ENCODE results near the gene ZDHHC19. TPM values are rescaled to one million over a fixed set of nuclear protein-coding genes. Genes with fewer than 3 reads are reported as not detected.

Gene ZDHHC19
- 1.0 TPM for total RNA-seq
- long read RNA-seq = 0 reads

- H3K27me3 ChIP-seq (ENCODE audit: low read depth) = no peaks in the 10 kb centered on the region
- no peak within 1 kb of the TSS for H3K27ac ChIP-seq
- DNase-seq (no peak), ATAC-seq (no peak)
- TF ChIP-seq, protein P1, sequence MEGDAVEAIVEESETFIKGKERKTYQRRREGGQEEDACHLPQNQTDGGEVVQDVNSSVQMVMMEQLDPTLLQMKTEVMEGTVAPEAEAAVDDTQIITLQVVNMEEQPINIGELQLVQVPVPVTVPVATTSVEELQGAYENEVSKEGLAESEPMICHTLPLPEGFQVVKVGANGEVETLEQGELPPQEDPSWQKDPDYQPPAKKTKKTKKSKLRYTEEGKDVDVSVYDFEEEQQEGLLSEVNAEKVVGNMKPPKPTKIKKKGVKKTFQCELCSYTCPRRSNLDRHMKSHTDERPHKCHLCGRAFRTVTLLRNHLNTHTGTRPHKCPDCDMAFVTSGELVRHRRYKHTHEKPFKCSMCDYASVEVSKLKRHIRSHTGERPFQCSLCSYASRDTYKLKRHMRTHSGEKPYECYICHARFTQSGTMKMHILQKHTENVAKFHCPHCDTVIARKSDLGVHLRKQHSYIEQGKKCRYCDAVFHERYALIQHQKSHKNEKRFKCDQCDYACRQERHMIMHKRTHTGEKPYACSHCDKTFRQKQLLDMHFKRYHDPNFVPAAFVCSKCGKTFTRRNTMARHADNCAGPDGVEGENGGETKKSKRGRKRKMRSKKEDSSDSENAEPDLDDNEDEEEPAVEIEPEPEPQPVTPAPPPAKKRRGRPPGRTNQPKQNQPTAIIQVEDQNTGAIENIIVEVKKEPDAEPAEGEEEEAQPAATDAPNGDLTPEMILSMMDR (IDR thresholded peaks at IDR 0.05) = no peak
- intact Hi-C loops (cut with DNase I) = no loop called here
- H3K4me1 ChIP-seq = no peaks in the 10 kb centered on the region
- H3K9me3 ChIP-seq = no peaks in the 10 kb centered on the region
- H3K4me3 ChIP-seq = no peak within 1 kb of the TSS
- no peaks in the 10 kb centered on the region for H3K36me3 ChIP-seq
These were observed at the start of gene ZDHHC19 for GRCh38 chr3:196210673-196211556. TSS of gene ZDHHC19 (minus strand) at chr3:196211400. CDS start at chr3:196211315, 85 bp downstream.

DNA sequence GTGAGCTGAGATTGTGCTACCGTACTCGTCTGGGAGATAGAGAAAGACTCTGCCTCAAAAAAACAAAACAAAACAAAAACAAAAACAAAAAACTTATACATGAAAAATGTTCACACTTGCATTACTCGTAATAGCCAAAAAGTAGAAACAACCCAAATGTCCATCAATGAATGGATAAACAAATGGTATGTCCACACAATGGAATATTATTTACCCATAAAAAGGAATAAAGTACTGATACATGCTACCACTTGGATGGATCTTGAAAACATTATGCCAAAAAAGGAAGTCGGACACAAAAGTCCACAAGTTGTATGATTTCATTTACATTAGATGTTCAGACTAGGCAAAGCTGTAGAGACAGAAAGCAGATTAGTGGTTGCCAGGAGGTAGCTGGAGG, 49.6 kb upstream of the ZDHHC19 start:
- Histone ChIP-seq H3K4me3 (no peak overlapping the region), H3K27ac (no peak overlapping the region), H3K36me3 (peaks cover 75% of the 10 kb centered on the region), H3K9me3 (no peaks in the 10 kb centered on the region), H3K27me3 (ENCODE audit: low read depth) (no peaks in the 10 kb centered on the region), H3K4me1 (no peaks in the 10 kb centered on the region)
- TF ChIP-seq, protein P1 (IDR thresholded peaks at IDR 0.05) = no peak
- ATAC-seq (no peak), DNase-seq (no peak)
- intact Hi-C loops (cut with DNase I) = no loop called here

- intact Hi-C loops (cut with DNase I) = no loop called here
- DNase-seq (no peak), ATAC-seq (no peak)
- no peaks in the 10 kb centered on the region for H3K4me1 ChIP-seq
- no peaks in the 10 kb centered on the region for H3K9me3 ChIP-seq
- no peaks in the 10 kb centered on the region for H3K27me3 ChIP-seq (ENCODE audit: low read depth)
- no peak overlapping the region for H3K4me3 ChIP-seq
- TF ChIP-seq, protein P1 (IDR thresholded peaks at IDR 0.05) = no peak
- no peak overlapping the region for H3K27ac ChIP-seq
- H3K36me3 ChIP-seq = peaks cover 58% of the 10 kb centered on the region
These were observed 44.6 kb upstream of the ZDHHC19 start for GRCh38 chr3:196255776-196256175.

DNA sequence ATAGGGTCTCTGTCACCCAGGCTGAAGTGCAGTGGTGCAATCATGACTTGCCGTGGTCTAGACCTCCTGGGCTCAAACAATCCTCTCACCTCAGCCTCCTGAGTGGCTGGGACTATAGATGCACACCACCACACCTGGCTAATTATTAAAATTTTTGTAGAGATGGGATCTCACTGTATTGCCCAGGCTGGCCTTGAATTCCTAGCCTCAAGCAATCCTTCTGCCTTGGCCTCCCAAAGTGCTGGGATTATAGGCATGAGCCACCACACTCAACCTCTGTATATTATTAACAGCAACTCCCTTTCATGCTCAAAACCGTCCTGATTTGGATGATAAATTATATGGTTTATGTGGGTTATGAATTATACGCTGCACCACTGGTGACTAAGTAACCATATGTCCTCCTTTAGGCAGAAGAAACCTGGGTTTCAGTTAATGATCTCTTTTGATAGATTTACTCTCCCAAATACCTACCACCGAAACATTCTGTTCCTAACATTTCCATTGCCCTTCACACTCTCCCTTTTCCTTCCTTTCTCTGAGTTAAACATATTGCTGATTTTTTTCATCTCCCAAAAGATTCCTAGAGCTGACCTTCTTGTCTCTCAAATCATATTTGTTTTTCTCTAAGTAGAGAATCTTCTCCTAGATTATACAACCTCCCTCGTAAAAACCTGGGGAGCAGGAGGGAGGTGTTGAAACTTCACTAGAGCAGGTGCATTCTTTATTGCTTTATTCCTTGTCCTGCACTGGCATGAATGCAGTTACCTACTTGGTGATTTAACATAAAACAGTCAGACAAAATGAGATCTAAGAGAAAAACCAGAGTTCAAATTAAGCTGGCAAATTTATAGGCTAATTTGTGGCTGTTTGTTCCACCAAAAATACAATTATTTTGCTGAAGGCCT, 43.4 kb upstream of the ZDHHC19 start:
- Histone ChIP-seq H3K36me3 (peaks cover 49% of the 10 kb centered on the region), H3K4me3 (no peak overlapping the region), H3K27ac (no peak overlapping the region), H3K4me1 (no peaks in the 10 kb centered on the region), H3K9me3 (no peaks in the 10 kb centered on the region), H3K27me3 (ENCODE audit: low read depth) (no peaks in the 10 kb centered on the region)
- DNase-seq = no peak
- intact Hi-C loops (cut with DNase I) = no loop called here
- TF ChIP-seq, protein P1 (IDR thresholded peaks at IDR 0.05) = no peak
- no peak for ATAC-seq

- ATAC-seq (no peak), DNase-seq (no peak)
- Histone ChIP-seq H3K4me1 (no peaks in the 10 kb centered on the region), H3K27me3 (ENCODE audit: low read depth) (no peaks in the 10 kb centered on the region), H3K36me3 (peaks cover 43% of the 10 kb centered on the region), H3K4me3 (no peak overlapping the region), H3K27ac (no peak overlapping the region), H3K9me3 (no peaks in the 10 kb centered on the region)
- intact Hi-C loops (cut with DNase I) = no loop called here
- TF ChIP-seq, protein P1 (IDR thresholded peaks at IDR 0.05) = no peak
These were observed 40.7 kb upstream of the ZDHHC19 start for GRCh38 chr3:196251918-196252317.

Measured in lower lobe of right lung (tissue), 2 donors.